ENCODE measurements around the gene ABTB2. TPM values are rescaled to one million over a fixed set of nuclear protein-coding genes. Genes with fewer than 3 reads are reported as not detected.

ABTB2 gene
- total RNA-seq, 1 experiment from 2014 or later, result 5.5 TPM

GRCh38 chr11:34379539-34379938 lies 21.7 kb upstream of the ABTB2 start:
- no peak overlapping the region for H3T11ph ChIP-seq (ENCODE audit: low read length)
- Mint-ChIP-seq H3K27me3 (ENCODE audit: low read depth) (no peaks in the 10 kb centered on the region; the same call in 1 of the 2 replicates), H3K4me1 (no peaks in the 10 kb centered on the region), H3K4me3 (no peak overlapping the region), H3K36me3 (ENCODE audit: insufficient read depth in 1 of 3, low read depth in 3 of 3) (peaks cover 8 to 13% (median 12%) of the 10 kb centered on the region in 3 experiments), H3K9me3 (peaks cover 27 to 30% of the 10 kb centered on the region in 2 experiments), H3K27ac (no peak overlapping the region)
- no peak overlapping the region for H3K56ac ChIP-seq (ENCODE audit: insufficient read length, low read depth, low read length)
- no peak overlapping the region for H2BK15ac ChIP-seq (ENCODE audit: low read depth, low read length)
- no peak for TF ChIP-seq CTCF (conservative IDR thresholded peaks at IDR 0.05)
- no peak overlapping the region for H3K27ac ChIP-seq (ENCODE audit: insufficient read length, low read depth, low read length)
- no peak overlapping the region for H2BK120ac ChIP-seq (ENCODE audit: low read depth, low read length, poor library complexity, severe bottlenecking)
- no peak overlapping the region for H2AK5ac ChIP-seq (ENCODE audit: insufficient read length, low read length)
- H4K8ac ChIP-seq (replicated peaks; ENCODE audit: insufficient read length, low read depth, low read length), result no peak overlapping the region
- H3K14ac ChIP-seq (ENCODE audit: insufficient read depth, low read length), result no peak overlapping the region
- H4K20me1 ChIP-seq (ENCODE audit: control insufficient read depth, insufficient read depth, insufficient read length), result no peaks in the 10 kb centered on the region
- H2BK12ac ChIP-seq (ENCODE audit: insufficient read length, low read depth, low read length), result no peak overlapping the region
- H2BK5ac ChIP-seq (ENCODE audit: insufficient read length, low read length), result no peak overlapping the region
- H3K4ac ChIP-seq (ENCODE audit: low read depth, low read length), result no peak overlapping the region
- no peak overlapping the region for H2BK20ac ChIP-seq (ENCODE audit: low read depth, low read length, poor library complexity, severe bottlenecking)
- H4K91ac ChIP-seq (ENCODE audit: insufficient read length, low read depth, low read length), result no peak overlapping the region
- no peak overlapping the region for H3K4me2 ChIP-seq (ENCODE audit: insufficient read depth, insufficient read length, low read length)
- DNase-seq, result no peak
- H3K4me1 ChIP-seq (ENCODE audit: insufficient read depth, low read length), result no peaks in the 10 kb centered on the region
- no peak overlapping the region for H3K9ac ChIP-seq (ENCODE audit: extremely low read depth, insufficient read length, low read length)
- H4K5ac ChIP-seq (ENCODE audit: insufficient read length, low read depth, low read length), result no peak overlapping the region
- no peak overlapping the region for H3K23ac ChIP-seq (ENCODE audit: insufficient read length, low read depth, low read length)
- no peak overlapping the region for H2AFZ ChIP-seq (ENCODE audit: low read length)
- H3K79me2 ChIP-seq (ENCODE audit: insufficient read depth, low read length), result no peaks in the 10 kb centered on the region
- no peaks in the 10 kb centered on the region for H3K23me2 ChIP-seq (ENCODE audit: insufficient read length, low read depth, low read length, poor library complexity, severe bottlenecking)
- no peaks in the 10 kb centered on the region for H3K27me3 ChIP-seq (ENCODE audit: insufficient read depth, low read length)
- H3K18ac ChIP-seq (ENCODE audit: insufficient read length, low read depth, low read length), result no peak overlapping the region
- H3K79me1 ChIP-seq (ENCODE audit: insufficient read depth, low read depth, low read length, poor library complexity, severe bottlenecking), result no peaks in the 10 kb centered on the region
- no CpG with 5 or more reads among the region's 1 CpG for WGBS (ENCODE audit: extremely low coverage, insufficient read length, low lambda C conversion rate)
- no peaks in the 10 kb centered on the region for H3K9me3 ChIP-seq (ENCODE audit: control insufficient read depth, low read depth, low read length)
